H4 (cell line): Measurements from ENCODE around the gene DPP6. TPM values are rescaled to one million over a fixed set of nuclear protein-coding genes. Genes with fewer than 3 reads are reported as not detected.

Source experiments
- DNase-seq: peaks from one replicate; pipeline ENCODE4 v3.0.0-alpha.2; 2015; ENCODE audit warnings: low spot score
- total RNA-seq: library from RNA; depleted of rRNA; stranded (reverse); fragments of >200 nt; shearing (Covaris generic); gene quantifications from 2 replicates; pipeline ENCODE4 v1.2.3, GENCODE V29; 2014

DPP6 gene
- total RNA-seq, 1 experiment from 2014 or later, result 0.06 TPM

- DNase-seq, result no peak
These were observed 824.8 kb downstream of the DPP6 start for GRCh38 chr7:154877031-154877430.

GRCh38 chr7:154879629-154880028 lies 827.4 kb downstream of the DPP6 start:
- peak; percentile 49 for DNase-seq

GRCh38 chr7:154880513-154880912 lies 828.3 kb downstream of the DPP6 start:
- no peak for DNase-seq

- no peak for DNase-seq
These were observed 828.8 kb downstream of the DPP6 start for GRCh38 chr7:154881026-154881425.

- no peak for DNase-seq
These were observed 829.3 kb downstream of the DPP6 start for GRCh38 chr7:154881526-154881925.

GRCh38 chr7:154882931-154883474 lies 830.8 kb downstream of the DPP6 start:
- no peak for DNase-seq

- DNase-seq, result no peak
These were observed 832.2 kb downstream of the DPP6 start for GRCh38 chr7:154884348-154884920.

GRCh38 chr7:154886591-154886990 lies 834.4 kb downstream of the DPP6 start:
- no peak for DNase-seq

GRCh38 chr7:154888690-154889089 lies 836.5 kb downstream of the DPP6 start:
- no peak for DNase-seq

- no peak for DNase-seq
These were observed 840.3 kb downstream of the DPP6 start for GRCh38 chr7:154892459-154892858.

- DNase-seq, result no peak
These were observed 843.9 kb downstream of the DPP6 start for GRCh38 chr7:154896076-154896475.

GRCh38 chr7:154898973-154899855 lies 847.0 kb downstream of the DPP6 start:
- DNase-seq, result no peak

GRCh38 chr7:154899862-154900261 lies 847.7 kb downstream of the DPP6 start:
- DNase-seq, result no peak

GRCh38 chr7:154902600-154903082 lies 850.4 kb downstream of the DPP6 start:
- no peak for DNase-seq

- DNase-seq, result no peak
These were observed 851.0 kb downstream of the DPP6 start for GRCh38 chr7:154903083-154903731.

- DNase-seq, result no peak
These were observed 852.9 kb downstream of the DPP6 start for GRCh38 chr7:154905146-154905545.

- no peak for DNase-seq
These were observed 853.4 kb downstream of the DPP6 start for GRCh38 chr7:154905615-154906014.

- no peak for DNase-seq
These were observed 854.0 kb downstream of the DPP6 start for GRCh38 chr7:154906201-154906600.

GRCh38 chr7:154906736-154907355 lies 854.6 kb downstream of the DPP6 start:
- no peak for DNase-seq

GRCh38 chr7:154907651-154908620 lies 855.7 kb downstream of the DPP6 start:
- no peak for DNase-seq
